Ascending aorta (tissue), 2 donors: ENCODE measurements around the gene PTPRS. TPM values are rescaled to one million over a fixed set of nuclear protein-coding genes. Genes with fewer than 3 reads are reported as not detected.

Experiments
- DNase-seq, 2 donors: peaks; one replicate each; pipeline ENCODE4 v3.0.0-alpha.2; 2019; ENCODE audit warnings: low spot score in 2 of 2
- H3K27ac ChIP-seq, 2 donors: fragments of 200-600 bp; sonication (generic); one replicate each; pipeline ENCODE4 v1.5.1; 2016 to 2017; ENCODE audit warnings: mild to moderate bottlenecking in 1 of 2
- H3K27me3 ChIP-seq: fragments of 200-600 bp; sonication (generic); one replicate; pipeline ENCODE4 v1.5.1; 2017
- H3K36me3 ChIP-seq, 2 donors: fragments of 200-600 bp; sonication (generic); one replicate each; pipeline ENCODE4 v1.5.1; 2016
- H3K4me1 ChIP-seq, 2 donors: fragments of 200-600 bp; sonication (generic); one replicate each; pipeline ENCODE4 v1.5.1; 2016 to 2017; ENCODE audit warnings: mild to moderate bottlenecking in 1 of 2
- H3K4me3 ChIP-seq, 2 donors: fragments of 200-600 bp; sonication (generic); one replicate each; pipeline ENCODE4 v1.5.1; 2016 to 2017; ENCODE audit warnings: mild to moderate bottlenecking in 1 of 2
- H3K9me3 ChIP-seq, 2 donors: fragments of 200-600 bp; sonication (generic); one replicate each; pipeline ENCODE4 v1.5.1; 2016
- CTCF ChIP-seq, 3 experiments: fragments of 200-600 bp in 2 of 3; fragments of 450-650 bp in 1 of 3; sonication (generic) in 2 of 3; IDR thresholded peaks; one replicate each; pipeline ENCODE4 v1.5.1; 2016 to 2019; ENCODE audit warnings: antibody characterized with exemption in 3 of 3, mild to moderate bottlenecking in 1 of 3, moderate library complexity in 1 of 3
- intact Hi-C: fragments of 100-400 bp; cut with DNase I; formaldehyde crosslinking; loops from one replicate; pipeline ENCODE4 v1.15.1; 2023
- total RNA-seq: library from RNA; depleted of rRNA; stranded (reverse); fragments of >200 nt; gene quantifications from one replicate; pipeline ENCODE4 v1.1.0, GENCODE V29; 2016

The PTPRS gene
- total RNA-seq, 1 donor from 2014 or later: 517 TPM

- Histone ChIP-seq H3K4me3 (no peak overlapping the region), H3K27me3 (peaks cover 4% of the 10 kb centered on the region), H3K36me3 (no peaks in the 10 kb centered on the region), H3K27ac (no peak overlapping the region), H3K9me3 (no peaks in the 10 kb centered on the region), H3K4me1 (peaks cover 3 to 13% of the 10 kb centered on the region in 2 donors)
- DNase-seq: no peak
- no peak for TF ChIP-seq CTCF (IDR thresholded peaks at IDR 0.05)
- intact Hi-C loops: no loop called here
These were observed 5.7 kb downstream of the PTPRS start for GRCh38 chr19:5334824-5335500.

GRCh38 chr19:5334366-5334739, 6.3 kb downstream of the PTPRS start:
- DNase-seq: no peak
- Histone ChIP-seq H3K9me3 (no peaks in the 10 kb centered on the region), H3K4me1 (peaks cover 0 to 7% of the 10 kb centered on the region in 2 donors), H3K27ac (no peak overlapping the region), H3K27me3 (peaks cover 4% of the 10 kb centered on the region), H3K36me3 (no peaks in the 10 kb centered on the region), H3K4me3 (no peak overlapping the region)
- intact Hi-C loops: no loop called here
- no peak for TF ChIP-seq CTCF (IDR thresholded peaks at IDR 0.05)

GRCh38 chr19:5333581-5334365, 6.8 kb downstream of the PTPRS start:
- no peak for TF ChIP-seq CTCF (IDR thresholded peaks at IDR 0.05)
- Histone ChIP-seq H3K27ac (no peak overlapping the region), H3K4me1 (peaks cover 0 to 2% of the 10 kb centered on the region in 2 donors), H3K4me3 (no peak overlapping the region), H3K9me3 (no peaks in the 10 kb centered on the region), H3K27me3 (no peaks in the 10 kb centered on the region), H3K36me3 (no peaks in the 10 kb centered on the region)
- no peak for DNase-seq
- intact Hi-C loops: no loop called here

- TF ChIP-seq CTCF (IDR thresholded peaks at IDR 0.05): no peak
These were observed 8.1 kb downstream of the PTPRS start for GRCh38 chr19:5332501-5332900.

GRCh38 chr19:5331790-5332189, 8.8 kb downstream of the PTPRS start:
- intact Hi-C loops: no loop called here
- Histone ChIP-seq H3K4me1 (no peaks in the 10 kb centered on the region), H3K4me3 (no peak overlapping the region), H3K27ac (no peak overlapping the region), H3K9me3 (no peaks in the 10 kb centered on the region), H3K36me3 (no peaks in the 10 kb centered on the region), H3K27me3 (no peaks in the 10 kb centered on the region)
- DNase-seq: no peak
- TF ChIP-seq CTCF (IDR thresholded peaks at IDR 0.05): no peak

More at GRCh38 chr19:5332501-5332900, 8.1 kb downstream of the PTPRS start:
- Histone ChIP-seq H3K27me3 (no peaks in the 10 kb centered on the region), H3K4me3 (no peak overlapping the region), H3K27ac (no peak overlapping the region), H3K36me3 (no peaks in the 10 kb centered on the region), H3K4me1 (no peaks in the 10 kb centered on the region), H3K9me3 (no peaks in the 10 kb centered on the region)
- intact Hi-C loops: no loop called here
- DNase-seq: no peak
